HG02642 (cell line): ENCODE data around the gene NIPSNAP3A.

ENCODE experiments used
- ATAC-seq: cut with Tn5 transposase; IDR thresholded peaks from one replicate; pipeline ENCODE4 v1.9.1; 2021; ENCODE audit warnings: mild to moderate bottlenecking; ENCODE audit not compliant: unreplicated experiment, poor library complexity

NIPSNAP3A gene

DNA sequence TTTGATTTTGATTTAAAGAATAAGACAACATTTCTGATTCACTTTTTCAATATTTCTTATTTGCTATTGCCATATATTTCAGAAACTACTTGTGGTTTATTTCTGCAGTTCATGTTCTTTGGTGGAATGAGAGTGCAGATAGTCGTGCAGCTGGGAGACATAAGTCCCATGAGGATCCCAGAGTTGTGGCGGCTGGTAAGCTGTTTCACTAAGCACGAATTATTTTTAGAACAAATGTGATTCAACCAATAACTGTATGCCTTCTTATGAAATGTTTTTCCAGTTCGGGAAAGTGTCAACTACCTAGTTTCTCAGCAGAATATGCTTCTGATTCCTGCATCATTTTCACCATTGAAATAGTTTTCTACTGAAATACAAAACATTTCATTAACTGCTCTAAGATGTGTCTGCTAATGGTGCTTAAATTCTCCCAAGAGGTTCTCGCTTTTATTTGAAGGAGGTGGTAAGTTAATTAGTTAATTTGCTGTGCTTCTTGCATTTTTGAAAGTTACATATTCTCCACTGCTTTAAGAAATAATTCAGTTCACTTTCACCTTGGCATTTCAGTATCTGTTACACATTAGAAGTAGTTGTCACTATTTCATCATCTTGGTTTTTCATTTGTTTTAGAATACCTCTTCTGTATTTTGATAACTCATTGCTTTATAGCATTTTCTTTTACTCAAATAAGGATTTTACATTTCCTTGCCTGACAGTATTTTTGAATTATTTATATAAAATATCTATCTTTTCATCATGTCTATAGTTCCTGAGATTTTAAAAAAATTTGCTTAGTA lies 25.4 kb downstream of the NIPSNAP3A start:
- no peak for ATAC-seq

GRCh38 chr9:104774132-104774531 lies 26.6 kb downstream of the NIPSNAP3A start:
- ATAC-seq = no peak

DNA sequence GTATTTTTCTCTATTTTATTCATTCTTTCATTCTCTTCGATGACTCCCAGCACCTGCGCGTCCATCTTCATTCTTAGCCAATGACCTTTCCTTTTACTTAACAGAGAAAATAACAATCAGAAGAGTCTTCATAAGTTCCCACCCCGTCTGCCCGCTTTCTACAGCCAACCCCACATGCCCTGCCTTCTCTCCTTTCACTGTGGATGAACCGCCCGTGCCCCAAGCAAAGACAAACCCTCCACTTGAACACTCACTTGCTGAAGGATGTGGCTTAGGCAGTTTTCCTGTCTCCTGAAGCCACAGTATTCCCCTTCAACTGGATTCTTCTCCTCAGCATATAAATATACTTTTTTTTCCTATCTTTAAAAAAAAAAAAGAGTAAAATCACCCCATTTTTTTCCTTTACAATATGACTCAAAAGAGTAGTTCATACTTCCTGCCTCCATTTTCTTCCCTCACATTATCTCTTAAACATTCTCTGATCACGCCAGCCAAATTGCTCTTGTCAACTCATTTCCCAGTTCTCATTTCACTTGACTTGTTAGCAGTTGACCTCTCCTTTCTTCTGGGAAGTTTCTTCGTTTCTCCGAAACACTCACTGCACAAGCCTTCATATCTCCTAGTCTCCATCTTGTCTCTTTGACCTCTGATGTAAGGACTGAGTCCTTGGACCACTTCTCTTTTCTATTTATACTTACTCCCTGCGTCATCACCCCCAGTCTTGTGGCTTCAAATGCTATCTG lies 27.5 kb downstream of the NIPSNAP3A start:
- ATAC-seq = peak; percentile 91

DNA sequence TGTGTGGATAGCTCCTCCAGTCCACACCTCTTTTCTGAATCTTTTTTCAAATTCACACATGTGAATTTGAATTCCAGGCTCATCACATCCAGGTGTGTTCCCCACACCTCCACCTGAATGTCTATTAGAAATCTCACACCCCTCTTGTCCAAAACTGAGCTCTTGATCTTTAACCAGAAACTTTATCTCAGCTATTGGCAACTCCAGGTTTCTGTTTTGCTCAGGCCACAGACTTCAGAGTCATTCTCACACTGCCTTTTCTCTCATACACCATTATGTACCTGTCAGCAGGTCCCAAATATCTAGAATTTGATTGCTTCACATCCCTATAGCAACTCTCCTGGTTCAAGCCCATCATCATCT lies 28.1 kb downstream of the NIPSNAP3A start:
- peak; percentile 78 for ATAC-seq

DNA sequence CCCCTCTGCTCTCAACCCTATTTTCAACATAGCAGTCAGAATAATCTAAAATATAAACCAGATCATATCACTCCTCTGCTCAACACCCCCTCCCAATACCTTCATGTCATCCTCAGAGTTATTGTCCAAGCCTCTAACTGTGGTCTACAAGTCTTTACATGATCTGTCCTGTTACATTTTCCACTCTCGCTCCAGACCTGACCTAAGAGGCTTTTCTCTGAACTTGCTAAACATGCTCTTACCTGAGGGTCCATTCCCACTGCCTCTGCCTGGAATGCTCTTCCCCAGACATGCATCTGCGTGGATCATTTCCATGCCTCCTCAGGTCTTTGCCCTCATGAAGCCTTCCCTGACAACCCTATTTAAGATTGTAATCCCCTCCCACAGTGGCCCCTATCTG lies 28.5 kb downstream of the NIPSNAP3A start:
- ATAC-seq = peak; percentile 4

DNA sequence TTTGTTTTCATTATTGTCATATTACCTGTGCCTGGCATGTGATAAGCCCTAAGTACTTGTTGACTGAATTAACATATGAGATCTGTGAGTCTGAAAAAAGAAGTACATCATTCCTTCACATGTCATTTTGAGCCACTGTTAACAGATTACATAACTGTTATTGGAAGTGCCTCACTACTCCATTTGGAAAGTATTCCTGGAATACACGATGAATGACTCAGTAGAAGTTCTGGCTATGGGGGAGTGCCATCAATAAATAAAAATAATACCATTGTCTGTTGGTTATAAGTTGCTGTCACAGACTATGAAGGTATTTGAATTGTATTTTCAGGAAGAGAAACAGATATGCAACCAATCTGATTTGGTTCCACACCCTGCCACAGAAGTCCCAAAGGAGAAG lies 29.3 kb downstream of the NIPSNAP3A start:
- ATAC-seq = no peak

DNA sequence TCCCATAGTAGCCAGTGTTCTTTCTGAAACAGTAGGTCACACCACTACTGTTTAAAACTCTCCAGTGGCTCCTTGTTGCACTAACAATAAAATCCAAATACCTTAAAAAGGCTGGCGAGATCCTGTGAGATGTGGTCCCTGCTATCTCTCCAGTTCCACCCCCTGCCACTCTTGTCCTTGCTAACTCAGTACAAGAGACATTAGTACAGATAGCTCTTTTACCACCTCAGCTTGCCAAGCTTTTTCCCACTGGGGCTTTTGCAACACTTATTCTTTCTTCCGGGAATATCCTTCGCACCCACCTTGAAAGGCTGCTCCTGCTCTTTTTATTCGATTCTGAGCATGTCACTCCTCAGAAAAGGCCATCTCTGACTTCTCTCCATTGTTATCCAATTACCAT lies 31.3 kb downstream of the NIPSNAP3A start:
- ATAC-seq = no peak

GRCh38 chr9:104779334-104779733 lies 31.9 kb downstream of the NIPSNAP3A start:
- no peak for ATAC-seq

DNA sequence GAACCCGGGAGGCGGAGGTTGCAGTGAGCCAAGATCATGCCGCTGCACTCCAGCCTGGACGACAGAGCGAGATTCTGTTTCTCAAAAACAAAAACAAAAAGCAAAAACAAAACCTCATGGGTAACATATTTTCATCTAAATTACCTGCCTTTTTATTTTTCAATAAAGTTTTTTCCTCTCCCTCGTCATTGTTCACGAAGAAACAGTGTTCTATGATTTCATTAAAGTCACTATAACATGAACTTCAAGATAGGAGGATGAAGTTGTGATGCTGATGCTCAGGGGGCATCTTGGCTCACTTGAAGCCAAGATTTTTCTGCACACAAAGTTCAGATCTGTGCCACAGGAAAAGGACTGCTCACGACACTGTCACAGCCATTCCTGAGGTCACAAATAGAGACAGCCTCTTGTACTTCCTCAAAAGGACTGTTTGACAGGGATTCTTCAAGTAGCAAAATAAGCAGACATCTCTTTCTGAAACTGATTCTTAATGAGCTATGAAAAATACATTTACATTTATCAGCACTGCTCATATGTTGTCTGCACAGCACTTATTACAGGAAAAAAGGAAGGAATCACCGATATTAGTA lies 32.6 kb downstream of the NIPSNAP3A start:
- ATAC-seq = no peak

DNA sequence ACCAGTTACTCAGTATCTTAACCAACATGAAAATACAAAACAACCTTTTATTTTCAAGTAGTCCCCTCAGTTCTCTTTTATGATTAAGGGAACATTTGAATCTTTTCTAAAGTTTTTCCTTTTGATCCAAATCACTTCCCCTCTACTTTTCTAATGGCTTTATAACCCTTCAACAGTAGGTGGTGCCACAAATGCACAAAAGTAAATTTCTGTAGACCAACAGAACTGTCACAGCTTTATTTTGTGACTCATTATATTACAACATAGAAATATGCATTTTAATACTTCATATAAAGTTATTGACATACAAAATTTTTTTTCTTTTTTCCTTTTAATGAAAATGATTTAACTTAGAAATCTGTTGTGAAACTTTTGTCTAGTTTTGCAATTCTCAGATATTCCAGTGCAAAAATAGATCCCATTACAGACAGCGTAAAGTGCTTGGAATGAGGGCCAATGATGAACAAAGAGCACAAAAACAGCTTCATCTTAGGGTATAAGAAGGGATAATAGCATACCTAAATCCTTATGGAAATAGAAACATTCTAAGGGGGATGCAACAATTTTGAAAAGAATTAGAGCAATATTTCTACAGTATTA lies 33.4 kb downstream of the NIPSNAP3A start:
- no peak for ATAC-seq

- no peak for ATAC-seq
Measured at GRCh38 chr9:104783588-104783987, 36.1 kb downstream of the NIPSNAP3A start.

DNA sequence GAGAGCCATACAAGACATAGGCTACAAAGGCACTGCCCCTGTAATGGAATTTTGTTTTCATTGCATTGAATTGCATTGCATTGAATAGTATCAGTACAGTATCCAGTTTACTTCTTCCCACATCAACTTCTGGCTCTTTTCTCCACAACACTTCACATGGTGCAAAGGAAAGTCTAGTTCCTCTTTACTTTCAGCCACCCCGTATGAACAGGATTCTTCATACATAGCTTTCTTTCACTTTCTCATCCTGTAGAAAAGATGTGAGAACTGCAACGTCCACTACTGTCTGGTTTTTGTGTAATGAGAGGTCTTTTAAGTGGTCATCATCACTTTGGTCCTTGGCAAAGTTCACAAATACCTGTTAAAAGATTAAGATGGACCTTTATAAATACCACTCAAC lies 36.6 kb downstream of the NIPSNAP3A start:
- peak; percentile 69 for ATAC-seq

DNA sequence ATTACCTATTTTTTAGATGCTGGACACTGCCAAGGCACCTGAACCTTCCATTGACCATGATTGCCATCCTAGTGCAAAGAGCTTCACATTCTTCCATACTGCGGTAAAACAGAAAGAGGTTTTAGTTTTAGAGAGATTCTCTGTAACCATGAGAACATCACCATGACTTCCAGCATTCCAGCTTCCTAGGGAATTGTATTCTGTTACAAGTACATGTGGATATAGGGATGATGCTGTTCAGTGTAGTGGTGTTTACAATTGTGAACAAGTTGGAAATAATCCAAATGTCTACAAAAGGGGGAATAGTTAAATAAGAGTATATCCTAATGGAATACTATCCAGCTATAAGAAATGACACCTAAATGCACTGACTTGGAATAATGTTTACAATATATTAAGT lies 38.8 kb downstream of the NIPSNAP3A start:
- ATAC-seq = no peak

GRCh38 chr9:104787306-104788015 lies 40.0 kb downstream of the NIPSNAP3A start:
- ATAC-seq = no peak

- no peak for ATAC-seq
Measured at GRCh38 chr9:104788251-104788650, 40.8 kb downstream of the NIPSNAP3A start.

DNA sequence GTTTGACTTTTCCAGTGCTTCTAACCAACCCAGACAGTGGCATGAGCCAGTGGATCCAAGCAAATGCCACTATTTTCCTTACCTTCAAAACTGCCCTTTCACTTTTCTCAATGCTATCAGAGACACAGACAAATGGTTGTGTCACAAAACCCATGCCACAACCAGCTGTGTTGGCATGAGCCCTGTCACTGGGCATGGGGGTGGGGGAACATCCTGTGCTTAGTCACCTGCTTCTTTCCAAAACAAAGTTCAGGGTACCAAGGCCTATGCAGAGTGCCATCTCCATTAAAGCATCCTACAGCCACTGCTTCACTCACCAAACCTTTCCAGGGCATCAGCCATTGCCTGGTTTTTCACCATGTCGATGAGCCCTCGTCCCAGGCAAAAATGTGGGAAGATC lies 46.6 kb downstream of the NIPSNAP3A start:
- ATAC-seq = no peak

GRCh38 chr9:104795082-104795481 lies 47.6 kb downstream of the NIPSNAP3A start:
- ATAC-seq = no peak

DNA sequence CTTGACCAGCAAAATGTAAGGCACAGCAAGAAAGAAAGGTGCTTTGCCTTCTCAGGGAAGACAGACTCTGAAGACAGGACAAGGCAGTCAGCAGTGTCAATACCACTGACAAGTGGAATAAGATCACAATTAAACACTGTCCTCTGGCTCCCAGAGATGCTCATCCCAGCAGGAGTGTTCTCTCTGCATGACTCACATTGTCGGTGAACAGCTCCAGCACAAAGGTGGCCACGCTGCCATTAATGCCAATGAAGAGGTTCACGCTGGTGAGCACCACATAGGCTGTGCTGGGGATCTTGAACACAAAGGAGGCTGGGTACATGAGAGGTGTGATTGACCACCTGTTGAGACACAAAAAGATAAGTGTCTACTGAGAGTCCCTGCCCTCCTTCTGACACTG lies 48.4 kb downstream of the NIPSNAP3A start:
- ATAC-seq = no peak

DNA sequence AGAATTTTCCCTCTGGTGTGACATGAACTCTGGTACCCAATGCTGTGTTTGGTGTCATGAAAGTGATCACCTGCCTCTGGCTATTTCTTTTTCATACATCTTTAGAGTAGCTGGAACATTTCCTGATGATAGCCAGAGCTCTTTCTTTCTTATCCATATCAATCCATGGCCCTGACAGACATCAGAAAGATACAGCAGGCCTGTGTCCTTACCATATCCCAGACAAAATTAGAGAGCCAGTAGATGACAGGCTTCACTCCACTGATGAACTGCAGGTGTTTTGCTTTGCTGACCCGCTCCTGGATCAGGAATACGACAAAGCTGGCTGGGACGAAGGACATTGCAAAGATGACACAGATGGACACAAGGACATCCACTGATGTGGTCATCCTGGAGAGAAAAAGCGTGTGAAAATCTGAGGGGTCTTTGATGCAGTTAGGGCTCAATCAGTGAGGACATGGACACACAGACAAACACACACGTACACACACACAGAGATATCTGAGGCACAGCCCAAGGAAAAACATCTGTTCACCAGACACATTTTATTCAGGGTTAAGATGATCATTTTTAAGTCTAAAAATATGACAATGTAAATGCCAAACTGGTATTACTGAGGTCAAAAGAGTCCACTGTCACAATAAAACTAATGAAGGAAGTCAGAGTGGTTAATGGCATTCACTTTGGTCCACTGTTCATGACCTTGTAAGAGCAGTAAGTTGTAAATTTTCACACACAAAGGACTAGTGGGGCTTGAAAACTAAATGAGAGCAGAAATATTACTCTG lies 50.9 kb downstream of the NIPSNAP3A start:
- ATAC-seq = no peak
